Islet of Langerhans (tissue), 1 donor: ENCODE measurements around the gene NAIF1.
"Not testable (repeated sequence)": the region's sequence is repeated elsewhere in the genome, so short reads cannot be mapped to it uniquely, and the experiment has no call there.

ENCODE experiments used
- FAIRE-seq: peaks from one replicate; lab custom pipeline; 2011; peaks lifted over from hg19 to GRCh38; lab: Jason Lieb, UNC

NAIF1 gene

GRCh38 chr9:128066713-128067644 lies at the start of gene NAIF1:
Gene NAIF1, minus strand, starts transcription at chr9:128067320. Its CDS starts 219 bp downstream, at chr9:128067101.
- FAIRE-seq: peak; percentile 89

DNA sequence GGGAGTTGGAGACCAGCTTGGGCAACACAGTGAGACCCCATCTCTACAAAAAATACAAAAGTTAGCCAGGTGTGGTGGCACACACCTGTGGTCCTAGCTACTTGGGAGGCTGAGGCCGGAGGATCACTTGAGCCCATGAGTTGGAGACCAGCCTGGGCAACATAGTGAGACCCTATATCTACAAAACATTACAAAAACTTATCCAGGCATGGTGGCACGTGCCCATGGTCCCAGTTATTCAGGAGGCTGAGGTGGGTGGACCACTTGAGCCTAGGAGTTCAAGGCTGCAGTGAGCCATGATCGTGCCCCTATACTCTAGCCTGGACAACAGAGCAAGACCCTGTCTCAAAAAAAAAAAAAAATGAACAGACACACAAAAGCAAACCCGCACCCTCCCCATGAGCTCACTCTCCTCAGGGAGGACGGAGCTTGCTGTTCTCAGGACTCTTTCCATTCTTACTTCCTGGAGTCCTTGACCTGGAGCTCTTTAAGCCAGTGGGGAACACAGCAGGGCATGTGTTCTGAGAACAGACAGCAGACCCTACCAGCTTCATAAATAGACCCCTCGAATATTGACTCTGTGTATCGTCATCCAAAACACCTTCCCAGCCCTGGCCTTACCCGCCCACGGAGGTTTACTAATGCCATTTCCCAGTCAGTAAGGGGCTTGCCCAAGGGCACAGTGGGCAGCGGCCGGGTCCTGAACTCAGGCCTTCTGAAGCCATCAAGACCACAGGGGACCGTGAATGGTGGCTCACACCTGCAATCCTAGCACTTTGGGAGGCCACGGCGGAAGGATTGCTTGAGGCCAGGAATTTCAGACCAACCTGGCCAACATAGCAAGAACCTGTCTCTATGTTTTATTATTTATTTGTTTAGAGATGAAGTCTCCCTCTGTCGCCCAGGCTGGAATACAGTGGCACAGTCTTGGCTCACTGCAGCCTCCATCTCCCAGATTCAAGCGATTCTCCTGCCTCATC lies 49.3 kb upstream of the NAIF1 start:
- no peak for FAIRE-seq

GRCh38 chr9:128115187-128116103 lies 48.3 kb upstream of the NAIF1 start:
- no peak for FAIRE-seq

DNA sequence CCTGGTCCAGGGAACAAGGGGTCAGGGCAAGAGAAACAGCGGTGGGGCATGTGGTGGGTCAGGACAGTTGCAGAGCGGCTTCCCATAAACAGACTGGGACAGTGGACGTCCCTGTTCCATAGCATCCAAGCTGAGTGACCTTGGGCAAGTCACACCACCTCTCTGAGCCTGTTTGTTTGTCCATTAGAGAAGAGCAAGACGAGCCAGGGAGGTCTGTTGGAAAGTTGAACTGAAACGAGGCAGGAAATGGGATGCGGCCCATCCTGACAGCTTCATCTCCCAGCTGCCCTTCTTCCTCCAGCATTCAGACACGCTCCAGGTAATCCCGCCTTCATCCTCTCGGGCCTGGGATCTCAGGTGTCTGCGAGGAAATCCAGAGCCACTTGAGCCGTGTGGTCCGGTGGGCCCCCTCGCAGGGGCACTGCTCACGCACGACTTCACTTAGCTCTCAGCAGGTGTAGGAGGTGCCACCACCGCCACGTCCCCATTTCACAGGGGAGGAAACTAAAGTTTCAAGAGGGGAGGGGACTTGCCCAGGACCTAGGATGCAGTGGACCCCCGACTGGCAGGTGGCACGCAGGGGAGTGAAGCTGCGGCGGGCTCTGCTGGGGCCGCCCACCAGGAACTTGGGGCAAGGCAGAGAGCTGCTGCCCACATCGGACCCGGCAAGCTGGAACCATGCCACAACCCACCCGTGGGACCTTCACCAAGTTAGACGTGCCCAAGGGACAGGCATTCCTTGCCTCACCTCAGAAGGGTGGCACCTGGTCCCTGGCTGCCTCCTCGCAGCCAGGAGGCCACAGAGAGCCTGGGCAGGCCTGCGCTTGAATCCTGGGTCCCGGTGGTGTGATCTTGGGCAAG lies 47.4 kb upstream of the NAIF1 start:
- no peak for FAIRE-seq

GRCh38 chr9:128113526-128114325 lies 46.6 kb upstream of the NAIF1 start:
- no peak for FAIRE-seq

GRCh38 chr9:128111726-128112125 lies 44.6 kb upstream of the NAIF1 start:
- not testable (repeated sequence) for FAIRE-seq

DNA sequence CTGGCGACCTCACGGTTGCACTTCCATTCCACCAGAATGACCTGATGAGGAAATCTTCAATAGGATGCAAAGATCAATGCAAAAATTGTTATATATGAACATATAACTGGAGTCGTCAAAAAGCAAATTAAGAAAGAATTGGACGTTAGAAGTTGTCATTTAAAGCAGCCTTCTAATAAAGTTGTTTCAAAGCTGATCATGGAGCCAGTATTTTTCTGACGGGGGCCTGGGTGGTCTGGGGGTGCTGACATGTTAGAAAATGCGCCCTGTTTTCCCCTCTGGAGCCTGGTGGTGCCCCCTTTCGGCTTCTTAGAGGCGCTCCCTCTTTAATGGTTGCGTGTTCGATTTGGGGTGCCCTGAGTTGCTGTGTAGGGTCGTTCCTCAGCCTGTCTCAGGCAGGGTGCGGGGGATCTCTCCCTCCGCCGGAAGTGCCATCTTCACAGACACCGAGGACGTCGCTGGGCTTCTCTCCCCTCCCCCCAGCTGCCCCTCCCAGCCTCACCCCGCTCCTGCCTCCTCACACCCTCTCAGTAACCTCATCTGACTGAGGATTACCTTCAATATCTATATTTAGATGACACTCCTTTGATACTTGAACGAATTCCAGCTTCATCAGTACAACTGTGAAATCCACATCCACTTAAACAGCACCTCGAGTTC lies 42.1 kb upstream of the NAIF1 start:
- FAIRE-seq: no peak

- FAIRE-seq: no peak
These were observed 41.3 kb upstream of the NAIF1 start for GRCh38 chr9:128108269-128109049.

DNA sequence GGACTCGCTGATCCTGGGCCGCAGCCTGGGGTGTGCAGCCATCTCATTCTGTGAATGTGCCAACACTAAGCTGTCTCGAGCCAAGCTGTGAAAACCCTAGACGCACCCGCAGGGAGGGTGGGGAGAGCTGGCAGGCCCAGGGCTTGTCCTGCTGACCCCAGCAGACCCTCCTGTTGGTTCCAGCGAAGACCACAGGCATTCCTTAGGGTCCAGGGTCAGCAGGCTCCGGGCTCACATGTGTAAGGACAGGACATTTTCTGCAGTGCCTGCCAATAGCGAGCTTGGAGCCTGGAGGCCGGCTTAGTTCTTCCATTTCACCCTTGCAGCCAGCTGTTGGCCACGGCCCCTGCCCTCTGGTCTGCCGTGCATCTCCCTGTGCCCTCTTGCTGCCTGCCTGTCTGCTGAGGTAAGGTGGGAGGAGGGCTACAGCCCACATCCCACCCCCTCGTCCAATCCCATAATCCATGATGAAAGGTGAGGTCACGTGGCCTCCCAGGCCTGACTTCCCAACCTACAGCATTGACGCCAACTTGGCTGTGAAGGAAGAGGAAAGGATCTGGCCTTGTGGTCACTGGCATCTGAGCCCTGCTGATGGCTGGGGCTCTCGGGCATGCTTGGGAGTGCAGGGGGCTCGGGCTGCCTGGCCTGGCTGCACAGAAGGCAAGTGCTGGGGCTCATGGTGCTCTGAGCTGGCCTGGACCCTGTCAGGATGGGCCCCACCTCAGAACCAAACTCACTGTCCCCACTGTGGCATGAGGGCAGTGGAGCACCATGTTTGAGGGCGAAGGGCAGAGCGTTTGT lies 40.5 kb upstream of the NAIF1 start:
- FAIRE-seq: no peak

DNA sequence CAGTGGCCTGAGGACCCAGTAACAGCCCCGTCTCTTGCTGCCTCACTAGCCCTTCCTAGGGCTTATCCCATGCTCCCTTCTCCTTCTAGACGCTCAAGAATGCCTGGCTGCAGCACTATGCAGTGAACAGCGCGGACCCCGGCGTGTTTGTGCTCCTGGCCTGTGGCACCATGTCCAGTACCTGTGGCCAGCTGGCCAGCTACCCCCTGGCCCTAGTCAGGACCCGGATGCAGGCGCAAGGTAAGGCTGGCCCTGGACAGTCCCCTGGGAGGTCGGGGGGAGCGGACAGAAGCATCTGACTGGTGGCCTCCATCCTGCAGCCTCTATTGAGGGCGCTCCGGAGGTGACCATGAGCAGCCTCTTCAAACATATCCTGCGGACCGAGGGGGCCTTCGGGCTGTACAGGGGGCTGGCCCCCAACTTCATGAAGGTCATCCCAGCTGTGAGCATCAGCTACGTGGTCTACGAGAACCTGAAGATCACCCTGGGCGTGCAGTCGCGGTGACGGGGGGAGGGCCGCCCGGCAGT lies 39.9 kb upstream of the NAIF1 start:
- no peak for FAIRE-seq

GRCh38 chr9:128106181-128106939 lies 39.2 kb upstream of the NAIF1 start:
- FAIRE-seq: no peak

- no peak for FAIRE-seq
These were observed 38.5 kb upstream of the NAIF1 start for GRCh38 chr9:128105538-128106175.

DNA sequence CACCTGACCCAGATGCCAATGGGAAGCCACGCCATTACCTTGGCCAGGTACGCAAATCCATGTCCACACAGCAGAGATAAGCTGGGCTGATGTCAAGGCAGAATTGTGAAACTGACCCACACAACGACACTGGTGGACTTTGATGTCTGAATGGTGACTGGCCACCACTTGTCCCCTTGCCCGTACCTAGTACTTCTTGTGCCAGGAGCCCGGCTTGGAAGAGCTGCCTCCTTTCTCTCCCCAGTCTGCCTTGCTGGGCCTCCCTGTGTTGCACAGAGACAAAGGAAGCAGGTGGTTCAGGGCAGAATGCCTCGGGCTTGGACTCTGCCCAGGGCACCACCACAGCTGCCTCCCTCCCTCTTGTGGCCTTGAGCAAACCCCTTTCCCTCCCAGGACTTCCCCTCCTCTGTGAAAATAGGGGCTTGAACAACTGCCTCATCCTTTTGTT lies 37.1 kb upstream of the NAIF1 start:
- FAIRE-seq: no peak

DNA sequence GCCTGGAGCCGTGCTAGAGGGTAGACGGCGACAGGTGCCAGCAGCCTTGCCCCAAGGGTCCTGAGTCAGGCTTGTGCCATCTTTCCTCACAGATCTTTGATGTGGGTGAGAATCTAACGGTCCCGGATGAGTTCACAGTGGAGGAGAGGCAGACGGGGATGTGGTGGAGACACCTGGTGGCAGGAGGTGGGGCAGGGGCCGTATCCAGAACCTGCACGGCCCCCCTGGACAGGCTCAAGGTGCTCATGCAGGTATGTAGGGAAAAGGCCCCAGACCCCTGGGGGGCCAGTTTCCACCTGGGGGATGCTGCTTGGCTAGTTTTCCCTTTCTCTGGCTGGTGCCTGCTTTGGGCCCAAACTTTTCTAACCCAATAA lies 36.5 kb upstream of the NAIF1 start:
- FAIRE-seq: no peak

DNA sequence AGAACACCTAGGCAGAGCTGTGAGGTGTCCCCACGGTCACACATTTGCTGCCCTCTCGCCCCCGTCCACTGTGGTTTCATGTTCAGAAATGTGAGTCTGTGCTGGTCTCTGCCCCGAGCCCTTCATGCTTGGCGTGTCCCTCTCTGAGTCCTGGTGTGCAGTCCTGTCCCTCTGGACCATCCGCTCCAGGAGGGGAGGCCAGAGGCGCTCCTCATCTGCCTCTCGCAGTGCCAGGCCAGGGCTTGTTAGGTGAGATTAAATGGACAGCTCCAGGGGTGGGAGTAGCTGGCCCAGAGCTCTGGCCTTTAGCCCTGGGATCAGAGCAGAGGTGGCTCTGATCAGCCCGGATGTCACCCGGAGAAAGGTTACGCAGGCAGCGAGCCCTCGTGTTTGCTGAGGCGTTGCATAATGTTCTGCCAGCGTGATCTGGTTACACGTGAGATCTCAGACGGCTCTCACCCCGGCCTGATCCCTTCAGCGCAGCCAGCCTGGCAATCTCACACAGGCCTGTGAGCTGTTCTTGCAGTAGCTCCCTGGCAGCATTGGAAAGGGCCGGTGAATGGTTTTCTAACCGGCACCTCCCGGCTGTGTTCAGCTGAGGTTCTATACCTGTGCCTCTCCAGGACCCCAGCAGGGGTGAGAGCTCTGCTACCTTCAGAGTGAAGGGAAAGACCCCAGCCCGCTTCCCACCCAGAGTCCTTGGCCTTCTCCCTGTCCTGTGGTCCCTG lies 35.9 kb upstream of the NAIF1 start:
- FAIRE-seq: peak; percentile 17
